HG02642 (cell line): Measurements from ENCODE around the gene HERC3.
"Not testable (repeated sequence)": the region's sequence is repeated elsewhere in the genome, so short reads cannot be mapped to it uniquely, and the experiment has no call there.

Experiments used
- ATAC-seq: cut with Tn5 transposase; IDR thresholded peaks from one replicate; pipeline ENCODE4 v1.9.1; 2021; ENCODE audit warnings: mild to moderate bottlenecking; ENCODE audit not compliant: unreplicated experiment, poor library complexity

The HERC3 gene

DNA sequence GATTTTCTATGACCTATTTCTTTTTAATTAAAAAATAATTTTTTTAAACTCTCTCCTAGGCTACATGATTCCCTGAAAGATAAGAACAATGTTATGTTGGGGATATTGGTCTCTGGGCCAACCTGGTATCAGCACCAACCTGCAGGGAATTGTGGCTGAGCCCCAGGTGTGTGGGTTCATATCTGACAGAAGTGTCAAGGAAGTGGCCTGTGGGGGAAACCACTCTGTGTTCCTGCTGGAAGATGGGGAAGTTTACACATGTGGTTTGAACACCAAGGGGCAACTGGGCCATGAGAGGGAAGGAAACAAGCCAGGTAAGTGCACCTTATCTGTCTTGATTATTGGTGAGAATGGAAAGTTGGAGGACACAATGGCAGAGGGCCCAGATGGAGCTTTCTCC, 13.5 kb downstream of the HERC3 start:
- ATAC-seq: no peak

DNA sequence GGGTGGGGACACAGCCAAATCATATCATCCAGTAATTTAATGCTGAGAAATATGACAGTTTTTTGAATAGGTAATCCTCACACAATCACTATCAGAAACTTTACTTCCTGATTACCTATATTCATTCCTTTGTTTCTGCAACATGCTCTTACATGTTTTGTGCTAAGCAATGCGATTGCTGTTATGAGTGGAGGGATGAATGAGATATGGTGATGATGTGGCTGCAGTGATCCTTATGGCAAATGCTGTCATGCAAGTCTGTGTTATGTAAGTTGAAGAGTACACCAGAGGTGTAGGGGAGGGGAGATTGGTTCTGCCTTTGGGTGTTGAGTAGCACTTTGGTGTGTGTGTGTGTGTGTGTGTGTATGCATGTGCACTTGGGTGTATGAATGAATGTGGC, 14.6 kb downstream of the HERC3 start:
- ATAC-seq: no peak

DNA sequence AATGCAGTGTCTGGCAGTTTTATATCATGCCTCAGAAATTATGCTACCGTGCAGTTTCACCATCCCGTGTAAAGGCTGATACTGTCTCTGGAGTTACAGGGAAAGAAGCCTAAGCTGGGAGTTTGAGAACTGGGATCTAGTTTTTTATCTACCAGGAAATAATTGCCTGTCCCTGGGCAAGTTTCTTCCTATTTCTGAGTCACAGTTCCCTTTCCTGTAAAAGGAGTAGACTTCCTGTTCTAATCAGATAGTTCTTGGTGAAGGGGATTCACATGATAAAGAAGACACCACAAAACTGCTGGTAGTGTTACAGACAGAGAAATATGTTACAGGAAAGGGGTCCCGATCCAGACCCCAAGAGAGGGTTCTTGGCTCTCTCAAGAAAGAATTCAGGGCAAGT, 17.1 kb downstream of the HERC3 start:
- no peak for ATAC-seq

DNA sequence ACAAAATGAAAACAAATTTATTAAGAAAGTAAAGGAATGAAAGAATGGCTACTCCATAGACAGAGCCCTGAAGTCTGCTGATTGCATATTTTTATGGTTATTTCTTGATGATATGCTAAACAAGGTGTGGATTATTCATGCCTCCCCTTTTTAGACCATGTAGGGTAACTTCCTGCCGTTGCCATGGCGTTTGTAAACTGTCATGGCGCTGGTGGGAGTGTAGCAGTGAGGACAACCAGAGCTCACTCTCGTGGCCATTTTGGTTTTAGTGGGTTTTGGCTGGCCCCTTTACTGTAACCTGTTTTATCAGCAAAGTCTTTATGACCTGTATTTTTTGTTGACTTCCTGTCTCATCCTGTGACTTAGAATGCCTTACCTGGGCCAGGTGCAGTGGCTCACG, 17.5 kb downstream of the HERC3 start:
- not testable (repeated sequence) for ATAC-seq

DNA sequence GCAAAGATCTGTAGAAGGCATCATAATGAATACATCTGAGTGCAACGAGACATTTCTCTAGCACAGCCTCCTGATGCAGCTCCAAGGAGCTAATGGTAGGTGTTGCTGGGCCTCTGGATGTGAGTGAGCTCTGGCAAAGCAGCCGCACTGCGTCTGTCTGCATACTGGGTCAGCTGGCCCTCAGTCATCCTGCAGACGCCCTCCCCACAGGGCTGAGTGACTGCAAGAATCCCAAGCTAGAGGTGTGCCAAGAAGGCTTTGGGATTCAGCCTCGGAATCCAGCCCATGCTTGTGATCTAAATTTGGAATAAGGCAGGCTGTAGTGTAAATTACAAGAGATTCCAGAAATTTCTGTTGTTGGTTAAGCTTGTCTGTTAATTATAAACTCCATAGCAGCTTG, 18.5 kb downstream of the HERC3 start:
- ATAC-seq: no peak

DNA sequence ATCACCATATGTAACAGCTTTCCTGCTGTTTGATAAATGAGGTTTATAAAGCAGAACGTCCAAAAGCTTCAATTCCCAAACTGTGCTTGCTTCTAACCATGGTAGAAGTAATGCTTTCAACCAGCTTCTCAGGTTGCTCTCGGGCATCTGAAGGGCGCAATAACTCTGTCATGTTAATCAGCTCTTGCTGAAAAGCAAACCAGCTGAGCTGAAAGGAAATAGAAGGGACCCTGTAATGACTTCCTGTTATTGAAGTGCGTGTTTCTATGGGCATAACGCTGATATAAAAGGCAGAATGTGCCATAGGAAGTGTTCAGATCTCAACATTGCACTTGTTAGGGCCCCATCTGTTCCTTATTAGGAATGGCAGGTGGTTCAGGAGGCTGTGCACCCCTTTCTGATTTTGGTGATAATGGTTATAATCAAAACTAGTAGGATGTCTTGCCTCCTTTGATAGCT, 21.2 kb downstream of the HERC3 start:
- ATAC-seq: peak; percentile 46

DNA sequence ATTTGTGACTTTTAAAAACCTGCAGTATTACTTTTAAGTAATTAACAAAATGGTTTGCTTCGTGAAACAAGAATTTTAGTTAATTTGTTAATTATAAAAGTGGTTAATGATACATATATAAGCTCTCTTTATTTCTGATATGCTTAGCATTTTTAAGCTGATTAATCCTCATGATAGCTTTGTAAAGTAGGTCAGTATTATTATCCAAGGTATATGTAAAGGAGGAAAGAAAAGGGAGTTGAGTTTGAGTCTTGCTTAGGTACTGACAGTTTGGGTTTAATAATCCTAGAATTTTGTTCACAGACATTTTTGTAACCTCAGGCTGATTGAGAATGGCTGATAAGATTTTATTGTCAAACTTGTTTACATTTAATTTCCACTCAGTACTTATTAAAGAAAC, 21.8 kb downstream of the HERC3 start:
- ATAC-seq: no peak

DNA sequence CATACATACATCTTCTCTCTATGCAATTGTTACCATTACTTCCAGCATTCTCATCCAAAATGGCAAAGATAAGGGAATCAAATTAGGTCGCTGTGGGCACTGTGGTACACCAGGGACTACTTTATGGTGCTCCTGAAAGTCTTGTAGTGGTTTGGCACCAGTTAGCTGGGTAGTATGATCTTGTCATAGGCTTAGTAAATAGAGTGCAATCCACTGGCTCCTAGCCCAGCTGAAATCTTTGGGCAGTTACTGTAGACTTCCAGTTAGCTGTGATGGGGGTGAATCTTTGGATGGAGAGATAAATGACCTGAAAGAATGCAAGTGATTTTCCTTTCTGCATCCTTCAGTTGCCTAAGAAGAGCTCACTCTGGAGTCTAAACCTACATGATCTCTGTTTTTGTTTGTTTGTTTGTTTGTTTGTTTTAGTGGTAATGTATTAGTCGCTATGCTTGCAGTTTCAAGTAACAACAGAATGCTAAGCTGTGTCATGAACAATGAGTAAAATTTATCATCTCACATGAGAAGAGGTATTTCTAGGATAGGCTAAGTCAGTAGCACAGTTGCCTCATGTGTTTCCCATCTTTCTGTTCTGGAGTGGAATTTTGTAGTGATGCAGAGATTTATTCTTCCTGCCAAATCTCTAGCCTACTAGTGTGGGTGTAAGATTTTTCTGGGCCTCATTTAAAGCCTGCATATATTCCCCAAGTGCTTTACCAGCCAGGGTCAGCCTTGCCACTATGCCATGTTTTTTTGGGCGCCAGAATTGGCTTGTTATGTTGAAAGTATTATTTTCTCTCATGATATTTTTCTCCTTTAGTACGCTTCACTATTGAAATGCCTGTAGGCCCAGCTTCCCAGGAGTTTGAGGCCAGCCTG, 24.2 kb downstream of the HERC3 start:
- no peak for ATAC-seq

DNA sequence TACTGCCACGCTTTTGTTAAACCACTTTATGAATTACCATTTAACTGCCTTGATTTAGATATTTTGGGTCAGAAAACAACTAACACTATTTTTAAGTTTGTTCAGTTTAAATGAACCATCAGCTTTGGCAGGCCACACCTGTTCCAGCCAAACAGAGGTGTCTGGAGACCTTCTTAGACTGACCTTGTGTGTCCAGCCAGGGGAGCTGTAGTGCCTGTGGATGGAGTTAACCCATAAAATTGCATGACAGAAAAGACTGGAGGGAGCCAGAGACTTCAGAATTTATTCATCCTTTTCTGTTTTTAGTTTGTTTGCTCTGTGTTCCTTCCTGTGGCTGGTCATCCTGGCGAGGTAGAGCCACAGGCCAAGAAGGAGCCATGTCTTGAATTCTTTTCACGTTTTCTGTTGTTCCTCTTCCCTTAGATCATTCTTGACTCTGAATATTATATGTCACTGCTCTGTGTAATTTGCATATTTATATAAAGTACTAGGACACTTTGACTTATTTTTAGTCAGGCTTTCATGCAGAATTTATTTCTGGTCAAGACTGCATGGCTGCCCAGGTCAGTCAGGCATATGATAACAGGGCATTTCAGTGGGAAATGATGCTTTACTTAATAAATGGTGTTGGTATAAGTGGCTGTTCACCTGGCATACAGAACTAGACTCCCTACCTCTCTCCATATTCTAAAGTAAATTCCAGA, 26.7 kb downstream of the HERC3 start:
- no peak for ATAC-seq

DNA sequence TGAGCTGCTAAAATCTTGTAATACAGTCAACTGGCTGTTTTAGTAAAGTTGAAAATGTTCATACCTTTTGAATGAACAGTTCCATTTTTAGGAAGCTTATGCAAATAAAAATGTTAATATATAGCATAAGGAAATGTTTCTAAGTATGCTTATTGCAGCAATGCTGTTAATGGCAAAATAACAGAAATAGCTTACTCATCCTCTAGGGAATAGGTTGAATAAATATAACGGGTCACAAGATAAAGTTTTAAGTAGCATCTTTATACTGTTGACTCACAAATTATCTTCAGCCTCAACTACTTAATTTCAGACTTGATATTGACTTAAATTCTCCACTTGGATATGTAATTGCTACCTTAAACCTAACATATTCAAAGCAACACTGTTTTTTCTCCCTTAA, 27.7 kb downstream of the HERC3 start:
- no peak for ATAC-seq

DNA sequence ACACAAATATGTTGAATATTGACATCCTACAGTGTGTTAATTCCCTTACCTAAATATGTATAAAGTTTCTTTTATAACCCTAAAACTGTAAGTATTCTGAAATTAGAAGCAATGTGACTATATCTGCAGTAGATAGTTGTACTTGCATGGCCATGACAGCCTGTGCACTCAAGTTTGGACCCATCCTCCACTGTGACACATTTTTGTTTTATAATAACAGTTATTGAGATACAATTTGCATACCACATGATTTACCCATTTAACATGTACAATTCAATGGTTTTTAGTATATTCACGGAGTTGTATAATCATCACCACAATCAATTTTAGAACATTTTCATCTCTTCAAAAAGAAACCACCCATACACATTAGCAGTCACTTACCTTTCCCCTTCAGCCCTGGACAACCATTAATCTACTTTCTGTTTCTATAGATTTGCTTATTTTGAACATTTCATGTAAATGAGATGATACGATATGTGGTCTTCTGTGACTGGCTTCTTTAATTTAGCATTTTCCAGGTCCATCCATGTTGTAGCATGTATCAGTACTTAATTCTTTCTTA, 29.6 kb downstream of the HERC3 start:
- ATAC-seq: no peak

DNA sequence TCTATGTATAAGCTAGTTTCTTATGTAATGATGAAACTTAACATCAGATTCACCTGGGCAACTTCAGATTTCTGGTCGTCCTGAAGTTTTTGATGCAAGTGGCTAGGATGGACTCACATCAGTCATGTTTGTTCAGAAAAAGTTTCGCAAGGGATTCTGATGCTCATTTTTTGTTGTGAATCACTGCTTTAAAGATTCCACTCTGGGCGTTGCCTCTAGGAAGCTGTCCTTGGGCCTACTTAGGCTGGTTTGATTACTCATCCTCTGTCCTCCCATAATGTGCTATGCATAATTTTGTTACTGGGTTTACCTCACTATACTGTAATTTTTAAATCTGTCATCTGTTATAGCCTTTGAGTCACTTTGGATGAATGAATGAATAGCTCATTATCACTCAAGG, 30.8 kb downstream of the HERC3 start:
- no peak for ATAC-seq

DNA sequence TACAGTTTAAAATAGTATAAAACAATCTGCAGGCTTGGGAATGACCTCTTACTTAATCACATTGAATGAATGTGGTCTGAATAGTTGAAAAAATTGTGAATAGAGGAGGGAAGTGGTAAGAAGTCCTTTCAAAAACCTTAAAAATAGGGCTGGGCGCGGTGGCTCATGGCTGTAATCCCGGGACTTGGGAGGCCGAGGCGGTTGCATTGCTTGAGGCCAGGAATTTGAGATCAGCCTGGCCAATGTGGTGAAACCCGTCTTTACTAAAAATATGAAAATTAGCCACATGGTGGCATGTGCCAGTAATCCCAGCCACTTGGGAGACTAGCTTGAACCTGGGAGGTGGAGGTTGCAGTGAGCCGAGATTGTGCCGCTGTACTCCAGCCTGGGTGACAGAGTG, 36.5 kb downstream of the HERC3 start:
- ATAC-seq: no peak

DNA sequence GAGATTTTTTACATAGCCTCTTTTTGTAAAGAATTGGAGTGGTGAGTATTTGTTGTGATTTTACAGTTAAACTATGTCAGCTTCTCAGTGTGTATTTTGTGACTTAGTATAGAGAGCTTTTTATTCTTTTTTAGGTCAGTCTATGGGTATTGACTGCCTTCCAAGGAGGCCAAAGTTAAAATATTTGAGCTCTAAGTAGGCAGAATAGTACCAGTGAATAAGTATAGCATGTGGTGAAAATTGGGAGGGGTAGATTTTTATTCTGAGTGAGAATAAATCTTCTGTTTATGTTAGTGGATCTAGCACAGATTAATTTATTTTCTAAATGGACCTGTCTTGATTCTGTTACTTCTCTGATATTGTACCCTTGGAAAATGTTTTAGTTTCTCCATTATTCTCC, 37.5 kb downstream of the HERC3 start:
- no peak for ATAC-seq

DNA sequence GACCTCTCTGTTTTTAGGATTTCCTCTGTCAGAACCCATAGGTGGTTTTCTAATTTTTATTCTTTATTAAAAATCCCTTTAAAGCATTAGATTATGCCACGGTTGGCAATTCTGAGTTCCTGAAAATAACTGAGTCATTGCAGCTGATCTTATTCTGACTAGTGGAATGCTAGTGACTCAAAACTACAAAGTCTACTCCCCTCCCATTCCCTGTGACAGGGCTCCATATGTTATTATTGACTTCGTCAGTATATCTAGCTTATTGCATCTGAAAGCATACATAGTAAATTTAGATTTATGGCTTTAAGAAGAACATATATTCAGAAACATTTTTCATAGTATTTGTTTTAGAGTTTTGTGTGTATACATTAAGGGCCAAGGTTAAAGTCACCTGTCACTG, 38.5 kb downstream of the HERC3 start:
- ATAC-seq: no peak

DNA sequence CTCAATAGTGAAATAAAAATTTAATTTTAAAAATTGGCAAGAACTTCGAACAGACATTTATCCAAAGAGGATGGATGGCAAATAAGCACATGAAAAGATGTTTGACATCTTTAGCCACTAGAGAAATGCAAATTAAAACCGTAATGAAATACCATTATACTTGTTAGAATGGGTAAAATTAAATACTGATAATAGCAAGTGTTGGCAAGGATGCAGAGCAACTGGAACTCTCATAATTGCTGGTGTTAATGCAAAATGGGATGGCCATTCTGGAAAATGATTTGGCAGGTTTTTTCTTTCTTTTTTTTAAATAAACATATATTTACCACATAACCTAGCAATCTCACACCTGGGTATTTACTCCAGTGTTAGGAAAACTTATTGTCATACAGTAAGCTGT, 51.7 kb downstream of the HERC3 start:
- ATAC-seq: no peak

DNA sequence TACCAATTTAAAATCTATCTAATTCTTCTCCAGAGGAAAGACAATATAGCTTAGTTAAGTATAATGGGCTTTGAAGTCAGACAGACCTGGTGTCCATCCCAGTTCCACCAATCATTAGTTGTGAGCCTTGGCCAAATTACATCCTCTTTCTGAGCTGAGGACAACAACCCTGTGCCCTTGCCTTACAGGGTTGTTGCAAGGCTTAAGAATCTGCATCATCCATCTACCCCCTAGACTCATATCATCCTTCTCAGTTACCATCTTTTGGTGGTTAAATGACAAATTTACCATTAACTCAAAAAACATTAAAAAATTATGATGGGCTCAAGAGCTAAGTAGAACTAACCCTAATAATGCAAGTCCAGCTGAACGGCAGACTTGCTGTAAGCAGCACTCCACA, 53.7 kb downstream of the HERC3 start:
- ATAC-seq: no peak

DNA sequence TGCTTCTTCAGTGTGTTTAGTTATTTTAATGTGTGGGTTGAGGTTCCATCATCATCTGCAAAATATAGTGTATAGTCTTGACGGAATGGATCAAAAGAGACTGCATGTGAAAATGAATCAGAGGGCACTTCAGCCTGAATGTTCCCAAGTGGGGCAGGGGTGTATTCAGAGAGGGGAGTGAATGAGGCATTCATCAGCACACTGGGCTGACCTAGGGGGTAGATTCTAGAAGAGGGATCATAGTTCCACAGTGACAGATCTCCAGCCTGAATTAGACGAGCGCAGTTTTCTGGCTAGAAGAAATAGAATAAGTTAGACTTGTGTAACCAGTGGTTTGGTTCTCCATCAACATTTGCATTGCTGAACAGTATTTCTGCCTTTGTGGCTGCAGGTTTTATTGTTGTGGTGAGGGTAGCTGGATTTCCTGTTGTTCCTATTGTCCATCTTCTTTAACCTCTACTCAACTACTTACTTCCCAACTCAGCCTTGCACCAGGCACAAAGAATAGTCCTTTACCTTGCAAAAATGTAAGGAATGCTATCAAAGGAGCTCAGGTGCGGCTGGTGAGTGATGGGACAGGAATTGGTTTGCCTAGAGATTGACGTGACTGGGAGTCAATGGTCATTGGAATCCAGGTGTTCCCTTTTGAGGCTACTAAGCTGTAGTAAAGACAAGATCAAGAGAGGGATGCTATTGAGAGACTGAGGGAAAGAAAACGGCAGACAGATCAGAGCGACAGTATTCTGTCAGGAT, 54.4 kb downstream of the HERC3 start:
- ATAC-seq: no peak

DNA sequence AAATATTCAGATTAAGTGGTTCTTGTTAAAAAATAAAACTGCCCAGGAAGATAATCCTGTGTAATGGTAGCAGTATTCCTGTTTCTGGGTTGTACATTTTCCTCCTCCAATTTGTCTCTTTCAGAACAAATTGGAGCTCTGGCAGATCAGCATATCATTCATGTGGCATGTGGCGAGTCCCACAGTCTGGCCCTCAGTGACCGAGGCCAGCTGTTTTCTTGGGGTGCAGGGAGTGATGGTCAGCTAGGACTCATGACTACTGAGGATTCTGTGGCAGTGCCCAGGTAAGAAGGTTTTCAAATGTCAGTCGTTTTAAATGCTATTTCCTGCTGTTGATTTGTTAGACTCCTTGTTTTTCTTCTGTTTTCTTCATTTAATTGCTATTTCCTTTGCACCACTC, 57.4 kb downstream of the HERC3 start:
- ATAC-seq: no peak

DNA sequence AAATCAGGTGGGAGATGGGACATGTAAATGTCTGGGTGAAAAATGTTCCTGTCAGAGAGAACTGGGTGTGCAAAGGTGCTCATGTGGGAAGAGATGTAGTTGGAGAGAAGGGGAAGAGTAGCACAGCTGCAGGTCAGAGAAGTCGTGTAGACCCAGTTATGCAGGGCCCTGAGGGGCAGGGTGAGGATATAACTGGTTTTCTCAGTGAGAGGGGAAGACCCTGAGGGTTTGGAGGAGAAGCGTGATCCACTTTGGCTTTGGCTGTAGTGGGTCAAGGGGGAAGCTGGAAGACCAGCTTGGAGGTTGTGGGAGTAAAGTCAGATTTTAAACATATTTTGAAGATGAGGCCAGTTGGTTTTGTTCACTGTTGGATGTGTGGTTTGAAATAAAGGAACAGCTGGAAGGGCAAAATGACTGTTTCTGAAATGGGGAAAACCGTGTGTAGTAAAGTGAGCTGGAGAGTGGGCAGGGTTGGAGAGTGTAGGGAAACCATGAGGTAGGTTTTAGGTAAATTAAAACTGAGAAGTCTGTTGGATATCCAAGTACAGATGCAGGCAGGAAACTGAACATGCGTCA, 61.2 kb downstream of the HERC3 start:
- no peak for ATAC-seq
